GM18511 (cell line): ENCODE measurements around the gene PCDH9.
"Not testable (repeated sequence)": the region's sequence is repeated elsewhere in the genome, so short reads cannot be mapped to it uniquely, and the experiment has no call there.

Source experiments
- ATAC-seq: cut with Tn5 transposase; IDR thresholded peaks from one replicate; pipeline ENCODE4 v1.9.1; 2021; ENCODE audit warnings: mild to moderate bottlenecking, moderate library complexity; ENCODE audit not compliant: unreplicated experiment

The PCDH9 gene

GRCh38 chr13:66262330-66262729 is 967.8 kb downstream of the PCDH9 start:
- no peak for ATAC-seq

DNA sequence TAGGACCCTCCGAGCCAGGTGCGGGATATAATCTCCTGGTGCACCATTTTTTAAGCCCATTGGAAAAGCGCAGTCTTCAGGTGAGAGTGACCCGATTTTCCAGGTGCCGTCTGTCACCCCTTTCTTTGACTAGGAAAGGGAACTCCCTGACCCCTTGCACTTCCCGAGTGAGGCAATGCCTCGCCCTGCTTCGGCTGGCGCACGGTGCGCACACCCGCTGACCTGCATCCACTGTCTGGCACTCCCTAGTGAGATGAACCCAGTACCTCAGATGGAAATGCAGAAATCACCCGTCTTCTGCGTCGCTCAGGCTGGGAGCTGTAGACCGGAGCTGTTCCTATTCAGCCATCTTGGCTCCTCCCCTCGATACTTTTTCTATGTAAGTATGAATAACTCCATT is 970.7 kb downstream of the PCDH9 start:
- not testable (repeated sequence) for ATAC-seq
